ENCODE results near the gene KRTAP5-8. TPM values are rescaled to one million over a fixed set of nuclear protein-coding genes. Genes with fewer than 3 reads are reported as not detected.
"Not testable (repeated sequence)": the region's sequence is repeated elsewhere in the genome, so short reads cannot be mapped to it uniquely, and the experiment has no call there.

The KRTAP5-8 gene
- total RNA-seq, 2 donors from 2014 or later = not detected

DNA sequence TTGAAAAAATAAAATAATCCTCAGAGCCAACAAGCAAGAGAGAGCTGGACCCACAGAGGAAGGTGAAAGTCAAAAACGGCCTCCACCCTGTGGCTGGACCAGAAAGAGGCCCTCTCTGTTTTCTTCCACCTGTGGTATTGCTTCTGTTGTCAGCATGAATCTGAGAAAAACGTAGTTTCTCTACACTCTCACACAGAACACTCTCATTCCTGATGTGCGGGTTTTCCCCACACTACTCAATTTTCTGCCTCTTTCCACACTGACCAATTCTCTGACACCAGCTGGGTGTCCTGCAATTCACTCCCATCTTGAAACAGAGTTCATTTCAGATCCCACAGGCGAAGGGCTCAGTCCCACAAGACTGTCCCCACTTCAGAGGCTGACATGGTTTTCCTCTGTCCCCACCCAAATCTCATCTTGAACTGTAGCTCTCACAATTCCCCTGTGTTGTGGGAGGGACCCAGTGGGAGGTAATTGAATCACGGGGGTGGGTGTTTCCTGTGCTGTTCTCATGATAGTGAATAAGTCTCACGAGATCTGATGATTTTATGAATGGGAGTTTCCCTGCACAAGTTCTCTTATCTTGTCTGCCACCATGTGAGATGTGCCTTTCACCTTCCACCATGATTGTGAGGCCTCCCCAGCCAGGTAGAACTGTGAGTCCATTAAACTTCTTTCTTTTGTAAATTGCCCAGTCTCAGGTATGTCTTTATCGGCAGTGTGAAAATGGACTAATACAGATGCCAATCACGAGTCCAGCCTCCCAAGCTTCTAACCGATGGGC is 2.9 kb downstream of the KRTAP5-8 start:
- intact Hi-C loops (cut with DNase I); ATAC-seq; DNase-seq: not testable (repeated sequence)

DNA sequence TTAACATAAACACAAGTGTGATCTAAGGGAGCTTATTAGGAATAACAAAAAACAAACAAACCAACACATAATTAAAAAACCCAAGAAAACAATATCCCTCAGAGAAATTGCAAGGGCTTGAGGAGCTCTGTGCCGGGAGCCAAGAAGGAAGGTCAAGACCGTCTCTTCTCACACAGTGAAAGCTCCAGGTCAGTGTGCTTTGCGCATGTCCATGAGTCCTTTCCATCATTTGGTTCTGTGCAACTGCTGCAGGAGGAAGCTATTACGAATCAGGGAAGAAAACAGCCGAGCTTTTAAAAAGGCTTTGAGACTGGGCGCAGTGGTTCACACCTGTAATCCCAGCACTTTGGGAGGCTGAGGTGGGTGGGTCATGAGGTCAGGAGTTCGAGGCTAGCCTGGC is 4.6 kb downstream of the KRTAP5-8 start:
- intact Hi-C loops (cut with DNase I) = no loop called here
- ATAC-seq = no peak
- no peak for DNase-seq

DNA sequence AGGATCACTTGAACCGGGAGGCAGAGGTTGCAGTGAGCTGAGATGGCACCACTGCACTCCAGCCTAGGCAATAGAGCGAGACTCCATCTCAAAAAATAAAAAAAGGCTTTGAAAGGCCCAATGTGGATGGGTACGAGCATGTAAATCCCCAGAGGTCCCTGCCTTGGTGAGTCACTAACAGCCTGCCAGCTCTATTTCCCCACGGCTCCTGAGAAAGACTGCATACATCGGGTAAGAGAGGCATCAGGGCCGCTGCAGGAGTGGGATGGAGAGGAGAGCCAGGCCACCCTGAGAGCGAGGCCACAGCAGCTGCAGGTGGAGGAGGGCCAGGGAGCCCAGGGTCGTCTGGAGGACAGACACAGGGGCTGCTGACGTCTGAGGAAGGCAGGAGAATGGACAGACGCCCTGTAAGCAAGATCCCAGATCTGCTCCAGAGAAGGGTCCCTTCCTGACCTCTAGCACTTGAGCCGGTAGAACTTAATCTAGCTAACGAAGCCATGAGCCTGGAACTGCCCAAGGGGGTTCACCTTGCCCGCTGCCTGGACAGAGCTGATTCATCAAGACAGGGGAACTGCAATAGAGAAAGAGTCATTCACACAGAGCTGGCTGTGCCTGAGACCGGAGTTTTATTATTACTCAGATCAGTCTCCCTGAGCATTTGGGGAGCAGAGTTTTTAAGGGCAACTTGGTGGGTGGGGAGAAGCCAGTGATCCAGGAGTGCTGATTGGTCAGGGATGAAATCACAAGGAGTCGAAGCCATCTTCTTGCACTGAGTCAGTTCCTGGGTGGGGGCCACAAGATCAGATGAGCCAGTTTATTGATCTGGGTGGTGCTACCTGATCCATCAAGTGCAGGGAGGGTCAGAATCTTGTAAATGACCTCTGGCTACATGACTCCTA is 5.3 kb downstream of the KRTAP5-8 start:
- DNase-seq = no peak
- intact Hi-C loops (cut with DNase I) = no loop called here
- ATAC-seq = no peak

DNA sequence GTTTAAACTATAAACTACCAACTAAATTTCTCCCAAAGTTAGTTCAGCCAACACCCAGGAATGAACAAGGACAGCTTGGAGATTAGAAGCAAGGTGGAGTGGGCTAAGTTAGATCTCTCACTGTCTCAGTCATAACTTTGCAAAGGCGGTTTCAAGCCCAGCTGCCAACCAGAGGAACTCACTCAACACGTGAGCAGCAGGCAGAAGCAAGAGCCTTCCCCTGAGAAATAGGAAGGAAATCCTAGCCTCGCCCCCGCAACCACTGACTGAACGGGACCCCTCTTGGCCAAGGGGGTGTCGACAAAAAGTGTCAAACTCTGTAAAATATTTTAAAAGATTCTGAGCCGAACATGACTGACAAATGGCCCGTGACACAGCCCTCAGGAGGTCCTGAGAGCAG is 6.0 kb downstream of the KRTAP5-8 start:
- no peak for ATAC-seq
- intact Hi-C loops (cut with DNase I) = no loop called here
- no peak for DNase-seq

DNA sequence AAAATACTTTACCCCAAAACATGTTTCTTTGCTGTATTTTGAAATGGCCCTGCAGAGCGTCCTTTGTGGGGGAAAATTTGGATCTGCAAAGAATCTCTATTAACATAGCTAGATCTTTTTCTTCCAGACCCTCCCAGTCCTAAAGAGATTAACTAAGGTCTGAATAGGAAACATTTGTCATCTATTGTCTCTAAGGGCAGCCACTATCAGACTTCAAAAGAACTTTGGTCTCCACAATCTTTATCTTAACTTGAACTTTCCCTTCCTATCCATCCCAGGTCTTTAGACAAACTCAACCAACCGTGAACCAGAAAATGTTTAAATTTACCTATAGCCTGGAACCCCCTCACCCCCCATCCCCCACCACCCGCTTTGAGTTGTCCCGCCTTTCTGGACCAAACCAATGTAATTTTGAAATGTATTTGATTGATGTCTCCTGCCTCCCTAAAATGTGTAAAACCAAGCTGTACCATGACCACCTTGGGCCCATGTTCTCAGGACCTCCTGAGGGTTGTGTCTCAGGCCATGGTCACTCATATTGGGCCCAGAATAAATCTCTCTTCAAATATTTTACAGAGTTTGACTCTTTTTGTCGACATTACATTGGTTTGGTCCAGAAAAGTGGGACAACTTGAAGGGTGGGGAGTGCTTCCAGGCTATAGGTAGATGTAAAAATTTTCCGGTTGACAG is 6.8 kb downstream of the KRTAP5-8 start:
- intact Hi-C loops (cut with DNase I) = no loop called here
- ATAC-seq (no peak), DNase-seq (no peak)

DNA sequence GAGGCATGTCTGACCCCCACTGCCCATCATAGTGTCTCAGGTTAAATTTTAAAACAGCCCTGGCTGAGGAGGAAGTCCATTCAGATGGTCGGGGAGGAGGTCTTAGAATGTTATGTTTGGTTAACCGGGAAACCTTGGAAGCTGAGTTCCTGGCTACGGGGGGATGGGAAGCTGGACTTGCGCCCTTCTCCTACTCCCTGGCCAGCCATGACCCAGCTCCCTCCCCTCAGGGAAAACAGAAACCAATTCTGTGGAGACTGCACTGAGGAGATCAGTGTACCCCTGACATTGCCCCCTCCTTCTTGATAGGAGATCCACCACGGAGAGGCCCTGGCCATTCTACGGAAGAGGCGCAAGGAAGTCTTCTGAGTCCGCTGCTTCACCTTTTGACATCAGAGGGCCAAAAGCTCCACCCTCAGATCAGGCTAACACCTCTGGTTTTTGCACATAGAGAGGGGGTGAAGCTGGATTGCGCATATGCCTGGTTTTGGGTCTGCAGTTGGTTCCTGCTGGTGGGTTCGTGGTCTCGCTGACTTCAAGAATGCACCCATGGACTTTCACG is 7.7 kb downstream of the KRTAP5-8 start:
- ATAC-seq (no peak), DNase-seq (no peak)
- intact Hi-C loops (cut with DNase I) = no loop called here

DNA sequence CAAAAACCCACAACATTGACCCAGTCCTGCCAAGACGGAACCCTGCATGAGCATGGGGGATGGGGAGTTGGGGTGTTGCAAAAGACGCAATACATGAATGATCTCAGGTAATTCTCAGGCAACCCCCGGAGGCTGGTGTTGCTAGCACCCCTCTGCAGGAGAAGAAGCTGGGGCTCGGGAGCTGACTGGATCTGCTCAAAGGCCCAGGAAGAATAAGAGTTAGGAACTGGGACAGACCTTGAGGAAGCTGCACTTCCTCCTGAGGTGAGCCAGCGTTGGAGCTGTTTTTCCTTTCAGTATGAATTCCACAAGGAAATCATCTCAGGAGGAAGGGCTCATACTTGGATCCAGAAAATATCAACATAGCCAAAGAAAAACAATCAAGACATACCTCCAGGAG is 10.3 kb downstream of the KRTAP5-8 start, which contains the start of gene KRTAP5-9:
TSS of gene KRTAP5-9 (plus strand) at position 301 of the 400 bp plus-strand sequence. CDS start 238 bp downstream, outside the sequence.
- intact Hi-C loops (cut with DNase I) = no loop called here
- DNase-seq = no peak
- no peak for ATAC-seq

DNA sequence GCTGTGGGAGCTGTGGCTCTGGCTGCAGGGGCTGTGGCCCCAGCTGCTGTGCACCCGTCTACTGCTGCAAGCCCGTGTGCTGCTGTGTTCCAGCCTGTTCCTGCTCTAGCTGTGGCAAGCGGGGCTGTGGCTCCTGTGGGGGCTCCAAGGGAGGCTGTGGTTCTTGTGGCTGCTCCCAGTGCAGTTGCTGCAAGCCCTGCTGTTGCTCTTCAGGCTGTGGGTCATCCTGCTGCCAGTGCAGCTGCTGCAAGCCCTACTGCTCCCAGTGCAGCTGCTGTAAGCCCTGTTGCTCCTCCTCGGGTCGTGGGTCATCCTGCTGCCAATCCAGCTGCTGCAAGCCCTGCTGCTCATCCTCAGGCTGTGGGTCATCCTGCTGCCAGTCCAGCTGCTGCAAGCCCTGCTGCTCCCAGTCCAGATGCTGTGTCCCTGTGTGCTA is 10.9 kb downstream of the KRTAP5-8 start:
- intact Hi-C loops (cut with DNase I) = no loop called here
- DNase-seq = no peak
- ATAC-seq = no peak

DNA sequence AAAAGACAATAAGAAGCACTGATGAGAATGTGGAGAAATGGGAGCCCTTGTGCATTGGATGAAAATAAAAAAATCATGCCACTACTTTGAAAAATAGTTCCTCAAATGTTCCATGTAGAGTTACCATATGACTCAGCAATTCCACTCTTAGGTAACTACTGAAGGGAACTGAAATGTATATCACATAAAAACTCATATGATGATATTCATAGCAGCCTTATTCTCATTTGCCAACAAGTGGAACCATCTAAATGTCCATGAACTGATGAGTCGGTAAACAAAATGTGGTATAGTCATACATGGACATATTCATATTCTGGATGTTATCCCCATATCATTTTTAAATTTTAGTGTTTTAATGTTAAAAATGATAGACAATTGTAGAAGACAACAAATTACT is 13.9 kb downstream of the KRTAP5-8 start:
- ATAC-seq (no peak), DNase-seq (no peak)
- intact Hi-C loops (cut with DNase I) = no loop called here

DNA sequence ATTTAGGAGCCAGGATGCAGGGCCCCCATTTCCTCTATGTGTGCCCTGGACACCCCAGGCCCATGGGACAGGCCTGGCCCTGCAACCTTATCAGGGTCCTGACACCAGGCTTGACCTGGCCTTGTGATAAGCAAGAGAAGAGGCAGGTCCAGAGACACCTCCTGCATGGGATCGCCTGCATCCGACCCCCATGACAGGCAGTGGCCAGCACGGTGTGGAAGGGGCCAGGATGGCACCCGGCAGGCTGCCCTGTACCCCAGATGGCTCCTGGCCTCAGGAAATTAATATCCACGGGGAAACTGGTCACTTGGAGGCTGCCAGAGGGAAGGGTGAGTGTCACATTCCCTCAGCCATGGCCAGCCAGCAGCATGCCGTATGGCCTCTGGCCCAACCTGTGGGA is 17.2 kb downstream of the KRTAP5-8 start:
- ATAC-seq (no peak), DNase-seq (no peak)
- intact Hi-C loops (cut with DNase I) = no loop called here

DNA sequence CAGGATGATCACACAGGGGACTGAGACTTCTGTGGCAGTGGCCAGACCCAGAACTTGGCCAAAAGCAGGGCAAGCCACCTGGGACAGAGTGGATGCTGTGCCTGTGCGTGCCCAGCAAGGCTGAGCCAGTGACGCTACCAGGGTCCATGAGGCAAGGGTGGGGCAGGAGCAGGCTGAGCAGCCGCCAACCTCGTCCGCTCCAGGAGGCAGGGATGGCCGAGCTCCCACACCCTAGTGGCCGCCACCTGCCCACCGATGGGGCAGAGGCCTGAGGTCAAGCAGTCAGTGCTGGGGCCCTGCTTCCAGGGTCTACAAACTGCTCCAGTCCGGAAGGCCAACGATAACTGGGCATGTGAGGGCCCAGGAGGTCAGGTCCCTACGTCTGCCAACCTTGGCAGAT is 17.7 kb downstream of the KRTAP5-8 start:
- DNase-seq (no peak), ATAC-seq (no peak)
- intact Hi-C loops (cut with DNase I) = no loop called here

DNA sequence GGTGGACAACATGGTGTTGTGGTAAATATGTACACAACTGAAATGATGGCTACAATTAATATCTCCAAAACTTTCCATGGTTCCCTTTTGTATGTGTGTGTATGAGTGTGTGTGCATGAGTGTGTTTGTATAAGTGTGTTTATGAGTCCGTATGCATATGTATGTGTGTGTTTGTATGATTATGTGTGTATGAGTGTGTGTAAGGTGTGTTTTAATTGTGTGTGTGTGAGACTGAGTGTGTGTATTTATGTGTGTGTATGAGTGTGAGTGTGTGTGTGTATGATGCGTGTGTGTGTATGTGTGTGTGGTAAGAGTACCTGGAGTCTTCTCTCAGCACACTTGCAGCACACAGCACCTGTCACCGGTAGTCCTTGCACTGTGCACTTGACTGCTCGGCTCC is 18.2 kb downstream of the KRTAP5-8 start:
- no peak for DNase-seq
- no peak for ATAC-seq
- intact Hi-C loops (cut with DNase I) = no loop called here

DNA sequence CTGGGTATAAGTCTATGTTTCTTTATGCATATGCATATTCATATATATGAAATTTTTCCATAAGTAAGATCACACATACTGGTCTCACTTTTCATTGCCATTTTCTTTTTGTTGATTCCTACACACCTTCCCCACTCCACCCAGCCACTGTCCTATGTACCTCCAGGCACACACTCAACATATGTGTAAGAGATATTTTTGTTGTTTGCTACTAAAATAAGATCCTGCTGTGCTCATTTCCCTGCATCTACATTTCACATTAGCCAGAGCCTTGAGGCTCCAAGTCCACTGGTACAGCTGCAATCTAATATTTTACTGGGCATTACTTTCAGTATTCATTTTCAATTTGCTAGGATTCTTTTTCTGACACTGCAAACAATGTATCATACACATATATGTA is 19.4 kb downstream of the KRTAP5-8 start:
- no peak for DNase-seq
- intact Hi-C loops (cut with DNase I) = no loop called here
- no peak for ATAC-seq

DNA sequence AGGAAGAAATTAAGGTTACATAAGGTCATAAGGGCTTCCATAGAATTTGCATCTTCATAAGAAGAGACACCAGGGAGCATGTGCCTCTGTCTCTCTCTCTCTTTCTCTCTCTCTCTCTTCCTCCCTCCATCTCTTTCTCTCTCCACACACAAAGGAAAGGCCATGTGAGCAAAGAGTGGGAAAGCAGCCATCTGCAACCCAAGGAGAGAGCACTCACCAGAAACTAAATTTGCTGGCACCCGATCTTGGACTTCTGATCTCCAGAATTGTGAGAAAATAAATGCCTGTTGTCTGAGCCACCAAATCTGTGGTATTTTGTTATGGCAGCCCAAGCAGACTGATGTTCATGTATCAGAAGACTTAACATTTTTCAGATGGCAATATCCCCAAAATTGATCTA is 21.2 kb downstream of the KRTAP5-8 start:
- no peak for DNase-seq
- intact Hi-C loops (cut with DNase I) = no loop called here
- no peak for ATAC-seq

DNA sequence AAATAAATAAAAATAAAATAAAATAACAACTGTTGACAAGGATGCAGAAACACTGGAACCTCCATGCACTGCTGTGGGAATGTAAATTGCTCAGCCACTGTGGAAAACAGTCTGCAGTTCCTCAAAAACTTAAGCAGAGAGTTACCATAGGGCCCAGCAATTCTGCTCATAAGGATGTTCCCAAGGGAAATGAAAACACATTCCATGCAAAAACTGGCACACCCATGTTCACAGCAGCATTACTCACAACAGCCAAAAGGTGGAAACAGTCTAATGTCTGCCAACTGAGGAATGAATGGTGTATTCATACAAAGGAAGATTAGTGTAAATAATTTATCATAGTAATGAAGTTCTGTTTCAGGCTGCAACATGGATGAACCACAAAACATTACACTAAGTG is 24.3 kb downstream of the KRTAP5-8 start:
- ATAC-seq (no peak), DNase-seq (no peak)
- intact Hi-C loops (cut with DNase I) = no loop called here

DNA sequence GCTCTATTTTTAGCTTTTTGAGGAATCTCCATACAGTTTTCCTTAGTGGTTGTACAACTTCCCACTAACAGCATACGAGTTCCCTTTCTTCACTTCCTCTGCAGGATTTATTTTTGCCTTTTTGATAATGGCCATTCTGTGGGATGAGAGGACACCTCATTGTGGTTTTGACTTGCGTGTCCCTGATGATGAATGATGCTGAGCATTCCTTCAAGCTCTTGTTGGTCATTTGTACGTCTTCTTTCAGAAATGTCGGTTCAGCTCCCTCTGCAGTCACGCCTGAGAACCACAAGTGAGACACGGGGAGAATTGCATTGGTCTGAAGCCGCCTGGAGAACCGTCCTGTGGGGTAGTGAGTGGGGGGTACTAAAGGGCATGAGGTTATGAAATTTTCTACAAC is 25.6 kb downstream of the KRTAP5-8 start:
- DNase-seq (no peak), ATAC-seq (peak in 1 of 2 donors; percentile 46)
- intact Hi-C loops (cut with DNase I) = no loop called here

DNA sequence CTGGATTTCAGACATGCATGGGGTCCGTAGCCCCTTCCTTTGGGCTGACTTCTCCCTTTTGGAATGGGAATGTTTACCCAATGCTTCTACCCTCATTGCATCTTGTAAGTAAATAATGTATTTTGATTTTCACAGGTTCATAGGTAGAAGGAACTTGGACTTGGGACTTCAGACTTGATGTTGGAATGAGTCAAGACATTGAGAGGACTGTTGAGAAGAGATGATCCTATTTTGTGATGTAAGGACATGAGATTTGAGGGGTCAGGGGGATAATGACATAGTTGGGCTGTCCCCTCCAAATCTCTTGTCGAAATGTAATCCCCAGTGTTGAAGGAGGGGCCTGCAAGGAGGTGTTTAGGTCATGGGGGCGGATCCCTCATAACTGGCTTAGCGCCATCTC is 26.6 kb downstream of the KRTAP5-8 start:
- intact Hi-C loops (cut with DNase I) = no loop called here
- no peak for DNase-seq

DNA sequence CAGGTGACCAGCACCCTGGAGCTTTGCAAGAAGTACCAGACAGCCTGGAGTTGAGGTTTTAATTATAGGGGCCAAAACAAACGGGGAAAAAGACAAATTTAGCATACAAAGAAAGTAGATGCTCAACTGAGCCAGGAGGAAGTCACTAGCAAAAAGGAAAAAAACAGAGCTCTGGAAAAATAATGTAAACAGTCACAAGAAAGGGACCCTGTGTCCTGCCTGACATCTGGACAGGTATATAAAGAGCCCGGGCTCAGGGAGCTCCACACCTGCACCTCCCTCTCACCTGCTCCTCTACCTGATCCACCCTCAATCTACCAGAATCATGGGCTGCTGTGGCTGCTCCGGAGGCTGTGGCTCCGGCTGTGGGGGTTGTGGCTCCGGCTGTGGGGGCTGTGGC is 27.4 kb downstream of the KRTAP5-8 start, which contains the start of gene KRTAP5-10:
TSS of gene KRTAP5-10 (plus strand) at position 301 of the 400 bp plus-strand sequence. CDS start at position 326, 25 bp downstream.
- no peak for DNase-seq
- no peak for ATAC-seq
- intact Hi-C loops (cut with DNase I) = no loop called here

More for the DNA sequence above, 26.6 kb downstream of the KRTAP5-8 start:
- ATAC-seq = no peak

DNA sequence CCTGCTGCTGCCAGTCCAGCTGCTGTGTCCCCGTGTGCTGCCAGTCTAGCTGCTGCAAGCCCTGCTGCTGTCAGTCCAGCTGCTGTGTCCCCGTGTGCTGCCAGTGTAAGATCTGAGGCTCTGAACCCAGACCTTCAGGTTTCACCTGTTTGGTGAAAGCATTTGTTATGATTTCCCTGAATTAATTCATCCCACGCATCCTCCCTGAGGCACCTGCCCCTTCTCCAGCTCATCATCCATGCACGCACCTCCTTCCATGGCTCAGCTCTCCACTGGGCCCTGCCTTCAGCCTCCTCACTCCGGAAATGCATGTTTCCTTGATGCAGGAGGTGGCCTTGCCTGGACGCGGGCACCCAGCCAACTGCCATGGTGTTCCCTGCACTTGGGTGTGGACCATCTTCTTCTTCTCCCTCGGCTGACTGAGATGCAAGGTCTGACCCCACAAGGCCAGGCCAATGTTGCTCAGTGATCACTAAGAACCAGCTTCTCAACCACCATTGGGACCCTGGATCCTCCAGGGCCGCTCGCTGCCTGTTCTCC is 28.3 kb downstream of the KRTAP5-8 start:
- no peak for ATAC-seq
- DNase-seq = no peak
- intact Hi-C loops (cut with DNase I) = no loop called here

Data from left cardiac atrium (tissue), 4 donors.